IPS-18a (cell line): Measurements from ENCODE around the gene ERMAP.

Experiments
- H3K27ac ChIP-seq: one replicate; pipeline ENCODE4 v1.5.1; 2013; ENCODE audit warnings: low read length
- H3K27me3 ChIP-seq: one replicate; pipeline ENCODE4 v1.6.1; 2013; ENCODE audit warnings: mild to moderate bottlenecking, low read length; ENCODE audit not compliant: control insufficient read depth, insufficient read depth
- H3K36me3 ChIP-seq: one replicate; pipeline ENCODE4 v1.6.1; 2013; ENCODE audit warnings: low read depth, low read length; ENCODE audit not compliant: control insufficient read depth
- H3K4me1 ChIP-seq: one replicate; pipeline ENCODE4 v1.6.1; 2013; ENCODE audit warnings: low read depth, low read length; ENCODE audit not compliant: control insufficient read depth
- H3K4me3 ChIP-seq: one replicate; pipeline ENCODE4 v1.5.1; 2013; ENCODE audit warnings: low read length
- H3K9ac ChIP-seq: one replicate; pipeline ENCODE4 v1.6.1; 2013; ENCODE audit warnings: mild to moderate bottlenecking, low read length, moderate library complexity
- H3K9me3 ChIP-seq: one replicate; pipeline ENCODE4 v1.6.1; 2013; ENCODE audit warnings: low read depth, low read length; ENCODE audit not compliant: control insufficient read depth

The ERMAP gene, protein sequence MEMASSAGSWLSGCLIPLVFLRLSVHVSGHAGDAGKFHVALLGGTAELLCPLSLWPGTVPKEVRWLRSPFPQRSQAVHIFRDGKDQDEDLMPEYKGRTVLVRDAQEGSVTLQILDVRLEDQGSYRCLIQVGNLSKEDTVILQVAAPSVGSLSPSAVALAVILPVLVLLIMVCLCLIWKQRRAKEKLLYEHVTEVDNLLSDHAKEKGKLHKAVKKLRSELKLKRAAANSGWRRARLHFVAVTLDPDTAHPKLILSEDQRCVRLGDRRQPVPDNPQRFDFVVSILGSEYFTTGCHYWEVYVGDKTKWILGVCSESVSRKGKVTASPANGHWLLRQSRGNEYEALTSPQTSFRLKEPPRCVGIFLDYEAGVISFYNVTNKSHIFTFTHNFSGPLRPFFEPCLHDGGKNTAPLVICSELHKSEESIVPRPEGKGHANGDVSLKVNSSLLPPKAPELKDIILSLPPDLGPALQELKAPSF

DNA sequence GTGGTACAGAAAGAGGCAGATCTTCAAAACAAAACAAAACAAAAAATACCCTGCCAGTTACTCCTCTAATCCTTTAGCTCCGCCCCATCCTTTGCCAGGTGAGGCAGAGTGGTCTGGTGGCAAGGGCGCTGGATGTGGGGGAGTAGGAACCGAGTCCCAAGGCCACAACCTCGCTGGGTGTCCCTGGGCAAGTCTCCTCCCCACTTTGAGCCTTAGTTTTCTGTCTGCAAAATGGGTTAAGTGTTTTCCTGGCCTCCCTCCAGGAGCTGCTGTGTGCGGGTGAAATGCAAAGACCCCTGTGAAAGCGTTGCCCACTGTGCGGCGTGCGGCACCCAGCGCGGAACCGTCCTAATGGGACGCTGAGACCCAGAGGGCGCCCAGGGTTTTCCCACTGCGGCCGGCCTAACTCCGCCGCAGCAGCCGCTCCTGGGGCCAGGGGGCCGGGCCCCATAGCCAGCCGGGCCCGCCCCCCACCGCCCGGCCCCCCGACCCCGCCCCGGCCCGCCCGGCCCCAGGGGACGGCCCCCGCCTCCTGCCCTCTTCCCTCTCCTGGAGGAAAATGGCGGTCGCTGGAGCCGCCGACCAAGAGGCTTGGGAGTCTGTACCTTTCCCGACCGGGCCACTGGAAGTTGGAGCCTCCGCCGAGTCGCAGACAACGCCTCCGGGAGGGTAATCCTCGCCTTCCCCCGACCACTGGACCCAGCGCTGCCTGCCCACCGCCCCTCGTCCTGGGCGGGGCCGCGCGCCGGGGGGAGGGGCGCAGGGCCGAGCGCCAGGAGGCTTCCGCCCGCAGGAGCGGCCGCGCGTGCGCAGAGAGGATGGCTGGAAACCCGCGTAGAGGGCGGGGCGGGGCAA, at the start of gene ERMAP, which contains the start of gene SVBP:
TSS of gene ERMAP (plus strand) at position 538 of the 855 bp plus-strand sequence. CDS start 13,327 bp downstream, outside the sequence.
TSS of gene SVBP (minus strand) at position 813 of the 855 bp plus-strand sequence. CDS start 853 bp downstream, outside the sequence.
- Histone ChIP-seq H3K36me3 (no peaks in the 10 kb centered on the region), H3K4me3 (peak within 1 kb of the TSS; percentile 96), H3K27me3 (no peaks in the 10 kb centered on the region), H3K27ac (peak within 1 kb of the TSS; percentile 84), H3K9me3 (no peaks in the 10 kb centered on the region), H3K9ac (peak within 1 kb of the TSS; percentile 81), H3K4me1 (peaks cover 8% of the 10 kb centered on the region)

DNA sequence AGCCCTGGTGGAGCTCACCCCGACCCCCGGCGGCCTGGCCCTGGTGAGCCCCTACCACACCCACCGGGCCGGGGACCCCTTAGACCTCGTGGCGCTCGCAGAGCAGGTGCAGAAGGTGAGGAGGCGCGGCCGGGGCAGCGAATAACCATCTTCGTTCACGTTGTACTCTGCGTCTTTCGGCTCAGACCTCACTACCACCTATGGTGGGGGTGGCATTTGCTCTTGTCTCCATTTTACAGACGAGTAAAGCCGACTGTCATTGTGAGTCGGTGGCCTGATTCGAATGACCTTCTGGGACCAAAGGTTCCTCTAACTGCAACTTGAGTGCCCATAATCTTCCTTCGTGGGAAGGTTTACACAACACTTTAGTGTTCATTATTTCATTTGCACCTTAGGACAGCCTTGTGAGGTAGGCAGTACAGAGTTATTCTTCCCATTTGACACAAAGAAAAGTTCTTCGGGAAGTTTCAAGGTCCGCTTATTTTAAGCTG, 49.4 kb upstream of the ERMAP start:
- peaks cover 18% of the 10 kb centered on the region for H3K4me1 ChIP-seq
- H3K4me3 ChIP-seq = peak overlapping the region; percentile 91
- peak overlapping the region; percentile 68 for H3K9ac ChIP-seq
- H3K36me3 ChIP-seq = no peaks in the 10 kb centered on the region
- no peaks in the 10 kb centered on the region for H3K27me3 ChIP-seq
- H3K9me3 ChIP-seq = no peaks in the 10 kb centered on the region
- no peak overlapping the region for H3K27ac ChIP-seq

DNA sequence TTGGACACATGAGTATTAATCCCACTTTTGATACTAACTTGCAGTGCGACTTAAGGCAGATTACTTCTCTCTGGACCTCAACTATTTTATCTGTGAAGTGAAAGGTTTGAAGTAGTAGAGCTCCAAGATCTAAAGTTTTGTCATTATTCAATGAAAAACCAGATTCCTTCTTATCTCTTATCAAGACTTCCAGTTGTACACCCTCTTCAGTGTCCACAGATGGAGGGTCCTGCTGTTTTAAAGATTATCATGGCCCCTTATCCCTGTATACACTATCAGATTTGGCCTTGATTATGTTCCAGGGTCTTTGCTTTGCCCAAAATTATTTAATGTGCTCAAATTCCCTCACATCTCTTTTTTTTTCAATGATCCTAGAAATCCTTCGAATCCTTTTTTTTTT, 48.8 kb upstream of the ERMAP start:
- Histone ChIP-seq H3K27me3 (no peaks in the 10 kb centered on the region), H3K9ac (peak overlapping the region; percentile 68), H3K4me3 (peak overlapping the region; percentile 91), H3K4me1 (peaks cover 18% of the 10 kb centered on the region), H3K9me3 (no peaks in the 10 kb centered on the region), H3K27ac (no peak overlapping the region), H3K36me3 (no peaks in the 10 kb centered on the region)

DNA sequence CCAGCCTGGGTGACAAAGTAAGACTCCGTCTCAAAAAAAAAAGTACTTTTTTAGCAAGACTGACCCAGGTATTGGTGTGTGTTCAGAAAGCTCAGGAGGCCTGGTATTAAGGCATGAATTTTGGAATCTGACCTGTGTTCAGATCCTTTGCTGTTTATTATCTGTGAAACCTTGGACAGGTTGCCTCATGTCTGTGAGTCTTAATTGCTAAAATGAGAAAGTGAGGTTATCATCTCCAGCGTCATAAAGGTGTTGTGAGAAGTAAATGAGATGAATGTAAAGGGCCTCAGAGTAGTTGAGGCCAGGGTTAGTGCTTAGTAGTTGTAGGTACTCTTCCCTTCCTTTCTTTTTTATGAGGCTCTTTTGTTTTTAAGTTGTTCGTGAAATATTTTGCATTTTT, 47.1 kb upstream of the ERMAP start:
- peaks cover 8% of the 10 kb centered on the region for H3K36me3 ChIP-seq
- no peak overlapping the region for H3K9ac ChIP-seq
- no peaks in the 10 kb centered on the region for H3K27me3 ChIP-seq
- peaks cover 14% of the 10 kb centered on the region for H3K4me1 ChIP-seq
- no peak overlapping the region for H3K4me3 ChIP-seq
- no peaks in the 10 kb centered on the region for H3K9me3 ChIP-seq
- no peak overlapping the region for H3K27ac ChIP-seq

DNA sequence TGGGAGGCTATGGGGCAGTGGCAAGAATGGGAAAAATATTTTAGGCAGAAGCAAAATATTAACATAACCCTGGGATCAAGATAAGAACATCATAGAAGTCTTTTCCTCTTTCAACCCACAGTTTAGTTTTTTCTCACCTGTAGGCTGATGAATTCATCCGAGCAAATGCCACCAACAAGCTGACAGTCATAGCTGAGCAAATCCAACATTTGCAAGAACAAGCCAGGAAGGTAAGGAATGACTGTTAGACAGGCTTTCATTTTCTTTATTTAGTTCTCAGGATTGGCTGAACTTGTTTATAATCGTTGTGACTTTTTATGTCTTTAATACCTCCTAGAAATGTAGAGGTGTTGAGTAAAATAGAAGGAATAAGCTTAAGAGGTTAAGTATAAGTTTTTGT, 43.5 kb upstream of the ERMAP start:
- H3K9me3 ChIP-seq = no peaks in the 10 kb centered on the region
- H3K9ac ChIP-seq = no peak overlapping the region
- H3K36me3 ChIP-seq = peaks cover 30% of the 10 kb centered on the region
- H3K27ac ChIP-seq = no peak overlapping the region
- H3K4me3 ChIP-seq = no peak overlapping the region
- no peaks in the 10 kb centered on the region for H3K4me1 ChIP-seq
- no peaks in the 10 kb centered on the region for H3K27me3 ChIP-seq

DNA sequence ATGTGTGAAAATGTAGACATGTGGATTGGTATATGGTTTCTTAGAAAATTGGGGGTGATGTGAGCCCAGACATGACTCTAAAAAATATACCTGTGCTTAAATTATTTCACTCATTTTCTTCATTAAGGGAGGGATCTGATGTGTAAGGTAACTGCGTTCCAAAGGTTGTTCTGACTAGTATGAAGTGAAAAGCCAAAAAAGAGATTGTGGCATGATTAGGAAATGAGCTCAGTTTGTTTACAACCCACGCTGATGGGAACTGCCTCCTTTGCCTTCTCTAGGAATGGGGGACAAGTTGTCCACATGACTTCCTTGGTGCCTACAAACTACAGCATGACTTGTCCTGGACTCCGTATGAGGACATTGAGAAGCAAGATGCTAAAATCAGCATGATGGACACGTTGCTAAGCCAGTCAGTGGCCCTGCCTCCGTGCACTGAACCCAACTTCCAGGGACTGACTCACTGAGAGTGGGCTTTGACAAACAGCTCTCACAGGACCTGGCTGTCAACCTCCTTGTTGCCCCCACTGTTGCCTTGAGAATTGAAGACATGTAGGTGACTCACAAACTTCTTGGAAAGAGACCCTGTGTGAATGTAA, 41.9 kb upstream of the ERMAP start:
- no peaks in the 10 kb centered on the region for H3K9me3 ChIP-seq
- H3K27me3 ChIP-seq = no peaks in the 10 kb centered on the region
- peaks cover 36% of the 10 kb centered on the region for H3K36me3 ChIP-seq
- H3K4me1 ChIP-seq = no peaks in the 10 kb centered on the region
- no peak overlapping the region for H3K9ac ChIP-seq
- no peak overlapping the region for H3K4me3 ChIP-seq
- no peak overlapping the region for H3K27ac ChIP-seq

DNA sequence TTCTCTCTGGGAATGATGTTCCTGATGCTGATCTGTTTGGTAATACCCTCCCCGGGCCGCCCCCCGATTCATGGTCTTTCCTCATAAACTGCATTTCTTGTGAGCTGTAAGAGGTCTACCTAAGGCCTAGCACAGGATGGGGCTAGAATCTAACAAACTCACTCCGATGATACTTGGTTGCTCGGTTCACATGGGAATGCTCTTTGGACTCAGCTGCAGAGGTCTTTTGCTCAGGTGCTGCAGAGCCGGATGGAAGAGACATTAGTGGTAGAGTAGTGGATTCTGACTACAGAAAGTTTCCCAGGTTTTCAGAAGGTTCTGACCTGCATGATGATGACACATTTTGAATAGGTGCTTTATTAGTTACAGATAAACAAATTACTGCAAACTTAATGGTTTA, 40.4 kb upstream of the ERMAP start:
- Histone ChIP-seq H3K36me3 (peaks cover 42% of the 10 kb centered on the region), H3K9ac (no peak overlapping the region), H3K4me3 (no peak overlapping the region), H3K27me3 (no peaks in the 10 kb centered on the region), H3K27ac (no peak overlapping the region), H3K9me3 (no peaks in the 10 kb centered on the region), H3K4me1 (no peaks in the 10 kb centered on the region)

DNA sequence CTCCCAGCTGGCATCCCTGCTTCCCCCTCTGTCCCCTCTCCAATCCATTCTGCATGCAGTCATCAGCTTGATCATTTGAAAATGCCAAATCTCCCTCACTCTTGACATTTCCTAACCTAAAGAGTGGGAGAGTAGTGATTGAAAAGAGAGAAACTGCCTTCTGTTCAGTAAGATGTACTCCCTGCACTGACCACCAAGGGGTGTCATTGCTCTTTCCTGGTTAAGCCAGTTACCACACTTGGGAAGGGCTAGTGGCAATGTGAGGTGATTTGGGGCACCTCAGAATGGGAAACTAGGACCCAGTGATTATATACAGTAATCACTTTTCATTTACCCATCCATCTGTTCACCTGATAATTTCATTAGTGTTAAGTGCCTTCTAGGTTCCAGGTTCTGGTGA, 39.1 kb upstream of the ERMAP start:
- Histone ChIP-seq H3K27me3 (no peaks in the 10 kb centered on the region), H3K36me3 (peaks cover 46% of the 10 kb centered on the region), H3K9ac (no peak overlapping the region), H3K4me1 (no peaks in the 10 kb centered on the region), H3K27ac (no peak overlapping the region), H3K4me3 (no peak overlapping the region), H3K9me3 (no peaks in the 10 kb centered on the region)

DNA sequence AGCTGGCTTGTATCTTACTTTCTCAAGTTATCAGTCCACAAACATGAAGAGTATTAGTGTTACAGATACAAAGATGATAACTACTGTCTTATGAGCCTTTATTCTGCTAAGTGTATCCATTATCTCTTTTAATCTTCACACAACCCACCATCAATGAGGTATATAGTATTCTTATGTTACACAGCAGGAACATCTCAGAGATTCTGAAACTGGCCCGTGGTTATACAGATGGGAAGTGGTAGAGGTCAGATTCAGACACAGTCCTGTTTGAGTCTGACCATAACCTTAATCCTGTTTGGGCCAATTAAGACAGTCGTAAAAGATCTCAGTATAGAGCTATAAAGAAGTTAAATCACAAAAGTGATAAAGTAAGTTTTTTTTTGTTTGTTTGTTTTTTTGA, 37.2 kb upstream of the ERMAP start:
- Histone ChIP-seq H3K27ac (no peak overlapping the region), H3K9me3 (no peaks in the 10 kb centered on the region), H3K4me1 (no peaks in the 10 kb centered on the region), H3K4me3 (no peak overlapping the region), H3K9ac (no peak overlapping the region), H3K27me3 (no peaks in the 10 kb centered on the region), H3K36me3 (peaks cover 41% of the 10 kb centered on the region)

DNA sequence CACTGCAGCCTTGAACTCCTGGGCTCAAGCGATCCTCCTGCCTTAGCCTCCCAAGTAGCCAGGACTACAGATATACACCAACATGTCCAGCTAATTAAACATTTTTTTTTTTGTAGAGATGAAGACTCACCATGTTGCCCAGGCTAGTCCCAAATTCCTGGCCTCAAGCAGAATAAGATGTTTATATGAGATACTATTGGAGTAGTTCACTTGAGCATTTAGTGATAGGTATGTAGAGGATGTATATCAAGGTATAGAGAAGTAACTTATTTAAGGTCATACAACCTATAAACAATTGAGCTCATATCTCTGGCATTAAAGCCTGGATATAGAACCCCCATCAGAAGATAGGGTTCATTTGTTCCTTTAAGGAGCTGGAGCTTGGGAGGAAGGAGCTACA, 36.7 kb upstream of the ERMAP start:
- Histone ChIP-seq H3K27ac (no peak overlapping the region), H3K27me3 (no peaks in the 10 kb centered on the region), H3K4me1 (no peaks in the 10 kb centered on the region), H3K9ac (no peak overlapping the region), H3K36me3 (peaks cover 37% of the 10 kb centered on the region), H3K9me3 (no peaks in the 10 kb centered on the region), H3K4me3 (no peak overlapping the region)

DNA sequence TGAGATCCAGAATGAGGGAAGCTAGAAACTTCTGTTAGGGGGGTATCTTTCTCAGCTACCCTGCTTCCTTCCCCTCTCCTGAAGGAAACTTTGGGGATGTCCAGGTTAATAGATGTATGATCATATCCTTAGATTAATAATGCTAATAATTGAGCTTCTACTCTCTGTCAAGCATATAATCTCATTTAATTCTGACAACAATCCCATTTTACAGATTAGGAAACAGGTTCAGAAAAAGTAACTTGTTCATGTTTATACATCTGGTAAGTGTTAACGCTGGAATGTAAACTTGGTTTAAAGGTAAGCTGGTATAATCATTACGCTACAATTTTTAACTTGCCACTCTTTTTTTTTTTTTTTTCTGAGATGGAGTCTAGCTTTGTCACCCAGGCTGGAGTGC, 33.8 kb upstream of the ERMAP start:
- Histone ChIP-seq H3K4me3 (no peak overlapping the region), H3K36me3 (peaks cover 21% of the 10 kb centered on the region), H3K9ac (no peak overlapping the region), H3K27me3 (no peaks in the 10 kb centered on the region), H3K27ac (no peak overlapping the region), H3K9me3 (no peaks in the 10 kb centered on the region), H3K4me1 (no peaks in the 10 kb centered on the region)
